ENCODE data around the gene CECR2. TPM values are rescaled to one million over a fixed set of nuclear protein-coding genes. Genes with fewer than 3 reads are reported as not detected.

Gene CECR2
- total RNA-seq, 2 donors from 2014 or later, result 2.6 to 3.4 TPM

DNA sequence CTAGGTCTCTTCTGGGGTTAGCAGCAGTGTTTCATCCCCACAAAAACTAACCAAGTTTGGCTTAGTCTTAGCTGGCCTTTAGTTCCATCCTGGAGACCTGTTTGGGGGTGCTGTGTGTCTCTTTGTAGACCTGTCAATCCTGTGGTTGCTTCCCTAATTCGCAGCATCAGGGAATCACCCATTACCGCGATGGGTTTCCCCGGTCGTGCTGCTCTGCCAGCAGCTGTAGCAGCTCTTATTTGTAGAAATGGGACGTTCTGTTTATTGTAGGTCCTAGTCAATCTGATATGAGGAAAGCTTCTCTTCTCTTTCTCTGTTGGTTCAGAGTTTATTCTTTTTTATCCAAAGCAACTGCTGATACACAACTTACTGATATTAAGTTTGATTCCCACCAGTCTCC is 91.6 kb downstream of the CECR2 start:
- Histone ChIP-seq H3K27ac (no peak overlapping the region), H3K27me3 (no peaks in the 10 kb centered on the region), H3K9me3 (no peaks in the 10 kb centered on the region), H3K4me3 (no peak overlapping the region), H3K36me3 (replicated peaks in 1 of 2; ENCODE audit: insufficient read depth in 1 of 2, low read depth in 2 of 2) (no peaks in the 10 kb centered on the region), H3K4me1 (no peaks in the 10 kb centered on the region)
- WGBS, 2 donors, result 57 to 76% methylated on average over 4 to 6 of the region's 6 CpGs
- TF ChIP-seq CTCF (IDR thresholded peaks at IDR 0.05), result no peak
- TF ChIP-seq POLR2A (IDR thresholded peaks at IDR 0.05), result no peak
- intact Hi-C loops (cut with DNase I), result no loop called here
- ATAC-seq, result no peak
- DNase-seq, result no peak

GRCh38 chr22:17470880-17471500 is 101.7 kb downstream of the CECR2 start:
- WGBS, 2 donors, result 95 to 97% methylated on average over 4 of the region's 4 CpGs
- no peak overlapping the region for H3K4me3 ChIP-seq
- intact Hi-C loops (cut with DNase I), result no loop called here

DNA sequence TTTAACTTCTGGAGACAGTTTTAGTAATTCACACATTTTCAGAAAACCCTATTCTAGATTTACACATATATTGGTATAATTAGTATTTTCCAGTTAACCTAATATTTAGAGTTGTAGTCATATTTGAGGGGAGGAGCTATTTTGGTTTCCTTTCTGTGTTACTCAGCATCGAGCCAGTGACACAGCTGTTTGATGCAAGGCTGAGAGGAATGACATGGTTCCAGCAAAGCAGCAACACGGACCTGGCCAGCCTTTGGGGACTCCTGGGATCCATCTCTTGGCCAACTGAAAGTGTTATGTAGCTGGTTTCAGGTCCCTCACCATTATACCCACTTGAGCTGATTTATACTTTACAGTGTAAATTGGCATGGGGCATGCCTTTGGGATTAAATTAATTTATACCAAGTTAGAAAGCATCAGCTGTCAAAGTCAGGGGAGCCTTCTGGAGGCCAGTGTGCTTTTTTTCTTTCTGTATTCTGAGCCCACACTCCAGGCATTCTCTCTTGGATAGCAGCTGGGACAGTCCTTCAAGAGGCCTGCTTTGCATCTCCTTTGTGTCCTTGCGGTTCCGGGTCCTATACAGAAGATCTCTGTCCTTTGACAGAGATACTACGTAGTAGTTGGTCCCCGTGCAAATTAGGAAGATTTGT is 102.8 kb downstream of the CECR2 start:
- WGBS, 2 donors, result 68 to 79% methylated on average over 6 of the region's 6 CpGs

More at GRCh38 chr22:17470880-17471500, 101.7 kb downstream of the CECR2 start:
- Histone ChIP-seq H3K4me1 (no peaks in the 10 kb centered on the region), H3K36me3 (replicated peaks in 1 of 2; ENCODE audit: insufficient read depth in 1 of 2, low read depth in 2 of 2) (no peaks in the 10 kb centered on the region), H3K9me3 (no peaks in the 10 kb centered on the region), H3K27me3 (no peaks in the 10 kb centered on the region), H3K27ac (no peak overlapping the region)
- DNase-seq (no peak), ATAC-seq (no peak)
- TF ChIP-seq POLR2A (IDR thresholded peaks at IDR 0.05) (no peak), CTCF (IDR thresholded peaks at IDR 0.05) (no peak)

GRCh38 chr22:17472932-17473331 is 103.7 kb downstream of the CECR2 start:
- WGBS, 2 donors, result 65 to 69% methylated on average over 5 of the region's 5 CpGs
- DNase-seq (no peak), ATAC-seq (no peak)
- TF ChIP-seq CTCF (IDR thresholded peaks at IDR 0.05), result no peak
- no peak for TF ChIP-seq POLR2A (IDR thresholded peaks at IDR 0.05)
- Histone ChIP-seq H3K4me3 (no peak overlapping the region), H3K27ac (no peak overlapping the region), H3K36me3 (replicated peaks in 1 of 2; ENCODE audit: insufficient read depth in 1 of 2, low read depth in 2 of 2) (no peaks in the 10 kb centered on the region), H3K4me1 (no peaks in the 10 kb centered on the region), H3K9me3 (no peaks in the 10 kb centered on the region), H3K27me3 (no peaks in the 10 kb centered on the region)
- intact Hi-C loops (cut with DNase I), result no loop called here

More for the DNA sequence above, 102.8 kb downstream of the CECR2 start:
- no peak overlapping the region for H3K4me3 ChIP-seq
- no peaks in the 10 kb centered on the region for H3K36me3 ChIP-seq (replicated peaks in 1 of 2; ENCODE audit: insufficient read depth in 1 of 2, low read depth in 2 of 2)
- TF ChIP-seq POLR2A (IDR thresholded peaks at IDR 0.05), result no peak
- no peak for TF ChIP-seq CTCF (IDR thresholded peaks at IDR 0.05)
- no peaks in the 10 kb centered on the region for H3K4me1 ChIP-seq
- H3K27ac ChIP-seq, result no peak overlapping the region
- DNase-seq (no peak), ATAC-seq (no peak)
- H3K27me3 ChIP-seq, result no peaks in the 10 kb centered on the region
- intact Hi-C loops (cut with DNase I), result no loop called here
- no peaks in the 10 kb centered on the region for H3K9me3 ChIP-seq
